Activated naive CD8-positive, alpha-beta T cell (primary cell): ENCODE results near the gene TRAIP.
"Not testable (repeated sequence)": the region's sequence is repeated elsewhere in the genome, so short reads cannot be mapped to it uniquely, and the experiment has no call there.

Experiments
- H3K27ac Mint-ChIP-seq: one replicate; pipeline ENCODE4 v1.8.0; 2021; ENCODE audit warnings: mixed read lengths
- H3K27me3 Mint-ChIP-seq: one replicate; pipeline ENCODE4 v1.8.0; 2021; ENCODE audit warnings: mixed read lengths
- H3K36me3 Mint-ChIP-seq: one replicate; pipeline ENCODE4 v1.8.0; 2021; ENCODE audit warnings: mixed read lengths
- H3K4me1 Mint-ChIP-seq: one replicate; pipeline ENCODE4 v1.8.0; 2021; ENCODE audit warnings: low read depth, mixed read lengths
- H3K4me3 Mint-ChIP-seq: one replicate; pipeline ENCODE4 v1.8.0; 2021; ENCODE audit warnings: mild to moderate bottlenecking, mixed read lengths
- H3K9me3 Mint-ChIP-seq: one replicate; pipeline ENCODE4 v1.8.0; 2021; ENCODE audit warnings: low read depth, mixed read lengths

TRAIP gene, protein sequence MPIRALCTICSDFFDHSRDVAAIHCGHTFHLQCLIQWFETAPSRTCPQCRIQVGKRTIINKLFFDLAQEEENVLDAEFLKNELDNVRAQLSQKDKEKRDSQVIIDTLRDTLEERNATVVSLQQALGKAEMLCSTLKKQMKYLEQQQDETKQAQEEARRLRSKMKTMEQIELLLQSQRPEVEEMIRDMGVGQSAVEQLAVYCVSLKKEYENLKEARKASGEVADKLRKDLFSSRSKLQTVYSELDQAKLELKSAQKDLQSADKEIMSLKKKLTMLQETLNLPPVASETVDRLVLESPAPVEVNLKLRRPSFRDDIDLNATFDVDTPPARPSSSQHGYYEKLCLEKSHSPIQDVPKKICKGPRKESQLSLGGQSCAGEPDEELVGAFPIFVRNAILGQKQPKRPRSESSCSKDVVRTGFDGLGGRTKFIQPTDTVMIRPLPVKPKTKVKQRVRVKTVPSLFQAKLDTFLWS

DNA sequence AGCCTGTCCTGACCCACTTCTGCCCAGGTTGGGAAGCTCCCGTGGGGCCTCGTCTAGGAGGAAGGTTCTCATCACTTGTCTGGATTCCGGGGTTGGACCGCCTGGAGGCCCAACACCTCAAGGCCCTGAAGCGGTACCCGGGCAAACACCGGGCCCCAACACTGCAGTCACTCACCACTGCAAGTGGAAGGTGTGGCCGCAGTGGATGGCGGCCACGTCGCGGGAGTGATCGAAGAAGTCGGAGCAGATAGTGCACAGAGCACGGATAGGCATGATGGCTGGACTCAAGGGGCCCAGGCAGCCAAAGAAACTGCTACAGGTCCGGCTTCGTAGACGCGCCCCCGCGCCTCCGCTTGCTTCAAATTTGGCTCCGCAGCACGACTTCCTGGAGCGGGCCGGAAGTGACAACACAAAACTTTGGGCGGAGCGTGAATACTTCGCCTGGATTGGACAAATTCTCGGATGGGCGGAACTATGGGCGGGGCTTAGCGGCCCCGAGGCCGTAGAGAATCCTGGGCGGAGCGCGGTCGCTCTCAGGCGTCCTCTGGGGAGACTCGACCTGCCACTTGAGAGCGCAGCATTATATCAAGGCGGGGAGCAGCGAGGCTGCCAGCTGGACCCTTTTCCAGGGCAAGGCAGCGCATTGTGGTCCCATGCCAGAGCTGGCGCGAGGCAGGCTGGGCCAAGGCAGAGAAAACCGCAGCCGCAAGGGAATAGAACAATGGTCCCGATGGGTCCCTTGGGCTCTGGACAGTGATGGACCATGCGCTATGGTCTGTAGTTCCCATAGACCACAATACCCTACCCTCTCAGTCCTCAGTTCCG, at the start of gene TRAIP:
Gene TRAIP, minus strand, starts transcription at position 384 of the 825 bp plus-strand sequence. Its CDS starts 111 bp downstream, at position 273.
- Mint-ChIP-seq H3K36me3 (no peaks in the 10 kb centered on the region), H3K9me3 (no peaks in the 10 kb centered on the region), H3K4me3 (peak within 1 kb of the TSS; percentile 91), H3K27ac (peak within 1 kb of the TSS; percentile 56), H3K4me1 (peaks cover 13% of the 10 kb centered on the region), H3K27me3 (no peaks in the 10 kb centered on the region)

DNA sequence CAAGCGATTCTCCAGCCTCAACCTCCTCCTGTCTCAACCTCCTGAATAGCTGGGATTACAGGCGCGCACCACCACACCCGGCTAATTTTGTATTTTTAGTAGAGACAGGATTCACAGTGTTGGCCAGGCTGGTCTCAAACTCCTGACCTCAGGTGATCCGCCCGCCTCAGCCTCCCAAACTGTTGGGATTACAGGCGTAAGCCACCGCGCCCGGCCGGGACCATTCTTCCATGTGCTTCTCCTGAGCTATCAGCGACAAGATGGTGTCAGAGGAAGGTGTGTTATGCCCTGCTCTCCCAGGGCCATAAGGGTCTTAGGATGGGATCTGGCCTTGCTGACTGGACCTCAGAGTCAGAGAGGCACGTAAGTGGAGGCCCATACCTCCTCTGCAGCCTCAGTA, 48.1 kb upstream of the TRAIP start:
- not testable (repeated sequence) for H3K36me3 Mint-ChIP-seq, H3K27me3 Mint-ChIP-seq, H3K9me3 Mint-ChIP-seq, H3K4me3 Mint-ChIP-seq, H3K27ac Mint-ChIP-seq
- H3K4me1 Mint-ChIP-seq = peaks cover 23% of the 10 kb centered on the region

DNA sequence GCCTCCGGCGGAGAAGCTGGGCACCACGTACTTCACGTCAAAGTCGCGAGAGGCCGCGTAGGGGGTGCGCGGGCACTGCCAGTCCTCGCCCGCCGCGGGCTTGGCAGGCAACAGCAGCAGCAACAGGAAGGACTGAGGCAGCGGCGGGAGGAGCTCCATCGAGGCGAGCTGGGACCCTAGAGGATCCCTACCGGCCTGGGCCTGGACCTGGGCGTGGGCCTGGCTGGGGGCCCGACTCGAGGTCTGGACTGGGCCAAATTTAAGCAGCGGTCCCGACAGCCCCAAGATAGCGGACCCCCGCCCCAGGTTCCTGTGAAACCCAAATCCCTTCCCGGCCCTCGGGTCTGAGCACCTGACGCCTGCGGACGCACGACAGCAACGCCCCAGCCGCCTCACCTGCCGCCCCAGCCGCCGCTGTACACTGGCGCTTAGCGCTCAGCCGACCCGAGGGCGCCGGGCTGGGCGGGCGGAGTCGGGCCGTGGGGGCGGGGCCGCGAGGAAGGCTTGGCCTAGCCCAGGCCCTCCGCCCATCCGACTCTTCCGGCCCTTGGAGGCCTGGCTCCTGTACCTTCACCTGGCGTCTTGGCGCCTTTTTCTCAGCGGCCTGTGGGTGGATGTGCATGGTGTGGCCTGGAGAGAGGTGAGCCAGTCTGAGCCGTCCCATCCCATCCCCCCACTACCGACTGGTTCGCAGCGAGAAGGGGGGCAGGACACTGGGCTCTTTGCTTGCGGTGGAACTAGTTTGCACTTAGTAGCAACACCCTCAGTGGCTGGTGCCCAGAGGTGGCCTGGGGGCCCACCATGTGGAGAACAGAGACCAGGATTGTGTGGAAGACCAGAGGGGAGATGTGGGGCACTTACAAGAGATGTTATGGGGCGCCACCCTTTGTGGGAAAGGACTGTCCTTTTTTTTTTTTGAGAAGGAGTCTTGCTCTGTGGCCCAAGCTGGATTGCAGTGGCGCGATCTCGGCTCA, 47.4 kb upstream of the TRAIP start, which contains the start of gene MST1R:
Gene MST1R, minus strand, starts transcription at position 423 of the 974 bp plus-strand sequence. Its CDS starts 264 bp downstream, at position 159.
- no peaks in the 10 kb centered on the region for H3K36me3 Mint-ChIP-seq
- no peaks in the 10 kb centered on the region for H3K9me3 Mint-ChIP-seq
- peak within 1 kb of the TSS; percentile 71 for H3K4me3 Mint-ChIP-seq
- peak within 1 kb of the TSS; percentile 77 for H3K27ac Mint-ChIP-seq
- H3K27me3 Mint-ChIP-seq = no peaks in the 10 kb centered on the region
- H3K4me1 Mint-ChIP-seq = peaks cover 23% of the 10 kb centered on the region

DNA sequence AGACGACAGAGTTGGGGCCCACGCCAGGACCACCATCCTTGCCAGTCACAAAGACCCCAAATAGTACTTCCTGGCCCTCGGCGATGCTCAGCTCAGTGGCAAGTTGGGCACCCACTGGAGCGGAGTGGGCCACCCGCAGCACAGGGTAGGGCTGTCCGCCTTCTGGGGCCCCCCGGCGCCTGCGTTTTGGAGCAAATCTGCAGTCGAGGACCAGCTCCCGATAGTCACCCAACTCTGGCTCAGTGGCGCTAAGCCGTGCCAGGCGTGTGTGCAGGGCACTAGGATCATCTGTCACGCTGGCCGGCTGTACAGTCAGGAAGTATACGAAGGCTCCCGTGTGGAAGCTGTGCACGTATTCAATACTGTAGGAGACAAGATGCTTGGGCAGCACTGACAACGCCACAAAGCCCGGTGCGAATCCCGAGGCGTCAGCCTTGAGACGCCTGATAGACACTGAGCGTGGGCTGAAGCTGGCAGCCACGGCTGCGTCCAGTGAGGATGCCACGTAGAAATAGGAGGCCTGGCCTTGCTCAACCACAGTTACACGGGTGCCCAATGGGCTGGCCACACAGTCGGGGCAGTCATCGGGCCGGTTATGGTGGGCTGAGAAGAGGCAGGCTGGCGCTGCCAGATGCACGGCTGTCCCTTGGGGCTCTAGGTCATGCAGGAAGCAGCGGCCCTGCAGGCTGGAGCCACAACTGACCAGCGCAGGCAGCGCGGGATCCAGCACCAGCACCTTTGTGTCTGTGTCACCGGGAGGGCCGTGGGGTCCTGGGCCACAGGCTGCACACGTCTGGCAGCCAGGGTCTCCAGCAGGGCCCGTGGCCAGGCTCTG, 46.4 kb upstream of the TRAIP start:
- Mint-ChIP-seq H3K36me3 (no peaks in the 10 kb centered on the region), H3K27ac (no peak overlapping the region), H3K4me3 (no peak overlapping the region), H3K9me3 (no peaks in the 10 kb centered on the region), H3K27me3 (no peaks in the 10 kb centered on the region), H3K4me1 (peaks cover 23% of the 10 kb centered on the region)

DNA sequence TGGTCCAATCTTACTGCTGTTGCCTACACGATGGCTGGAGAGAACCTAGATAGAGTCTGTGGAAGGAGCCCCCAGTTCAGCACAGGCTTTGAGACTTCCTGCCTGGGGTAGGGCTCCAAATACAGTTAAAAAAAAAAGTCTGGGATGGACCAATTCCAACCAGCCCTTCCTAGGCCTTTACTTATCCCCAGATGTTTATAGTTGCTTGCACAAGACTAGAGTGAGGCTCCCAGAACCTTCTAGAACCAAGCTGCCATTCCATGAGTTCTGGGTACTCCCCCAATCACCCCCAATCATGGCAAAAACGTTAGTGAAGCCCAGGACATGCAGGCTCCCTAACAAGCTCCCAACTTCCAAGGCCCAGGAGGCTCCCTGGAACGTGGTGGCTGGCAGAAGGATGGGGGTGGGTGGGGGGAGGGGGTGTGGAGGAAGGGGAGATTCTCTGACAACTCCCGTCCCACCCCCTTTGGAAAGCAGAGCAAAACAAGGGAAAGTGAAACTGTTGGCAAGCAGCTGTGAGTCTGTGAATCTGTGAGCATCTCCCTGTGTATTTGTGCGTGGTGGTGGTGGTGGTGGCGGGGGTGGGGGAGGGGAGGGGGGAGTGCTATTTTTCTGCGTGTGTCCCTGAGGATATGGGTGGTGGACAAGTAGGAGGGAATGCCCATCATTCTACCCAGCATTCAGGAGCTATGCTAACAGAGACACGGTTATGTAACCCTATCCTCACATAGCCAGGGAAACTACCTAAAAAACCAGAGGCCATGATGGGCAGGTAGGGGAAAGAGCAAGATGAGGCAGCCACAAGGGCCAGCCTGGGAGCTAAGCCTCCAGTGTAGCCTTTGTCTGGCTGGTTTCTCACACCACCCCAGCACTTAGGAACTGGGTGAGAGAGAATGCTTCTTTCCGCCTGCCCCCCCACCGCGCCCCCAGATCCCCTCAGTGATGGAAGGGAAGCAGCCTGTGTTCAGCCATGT, 45.3 kb upstream of the TRAIP start:
- peaks cover 19% of the 10 kb centered on the region for H3K4me1 Mint-ChIP-seq
- H3K27me3 Mint-ChIP-seq = no peaks in the 10 kb centered on the region
- H3K27ac Mint-ChIP-seq = no peak overlapping the region
- no peaks in the 10 kb centered on the region for H3K9me3 Mint-ChIP-seq
- H3K36me3 Mint-ChIP-seq = no peaks in the 10 kb centered on the region
- no peak overlapping the region for H3K4me3 Mint-ChIP-seq

DNA sequence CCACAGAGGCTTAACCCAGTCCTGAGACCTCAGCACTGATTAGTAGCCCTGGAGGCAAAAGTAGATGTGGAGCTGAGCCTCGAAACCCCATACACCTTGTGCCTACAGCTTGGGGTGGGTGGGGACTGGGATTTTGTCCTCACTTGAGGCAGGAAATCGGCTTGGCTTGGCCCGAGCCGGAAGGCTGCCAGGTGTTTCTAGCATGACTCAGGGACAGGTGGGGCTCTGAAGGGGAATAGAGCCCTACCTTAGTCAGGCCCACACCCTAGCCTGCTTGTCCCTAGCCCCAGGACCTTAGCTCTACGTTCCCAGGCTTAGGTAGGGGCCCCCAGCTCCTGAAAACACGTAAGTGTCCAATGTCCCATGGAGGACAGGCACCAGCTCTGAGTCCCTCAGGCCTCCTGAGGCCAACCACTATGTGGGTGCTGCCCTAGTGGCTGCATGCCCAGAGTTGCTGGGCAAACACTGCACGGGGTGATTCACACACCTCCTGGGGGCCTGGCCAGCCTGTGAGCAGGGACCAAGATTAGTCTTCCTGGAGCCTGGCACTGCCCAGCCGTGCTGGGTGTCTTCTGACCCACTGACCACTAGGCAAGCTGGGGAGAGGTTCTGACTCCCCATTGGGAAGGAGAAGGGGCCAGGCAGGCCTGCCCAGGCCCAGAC, 44.3 kb upstream of the TRAIP start:
- Mint-ChIP-seq H3K4me1 (peaks cover 9% of the 10 kb centered on the region), H3K27ac (no peak overlapping the region), H3K4me3 (no peak overlapping the region), H3K36me3 (no peaks in the 10 kb centered on the region), H3K9me3 (no peaks in the 10 kb centered on the region), H3K27me3 (no peaks in the 10 kb centered on the region)

DNA sequence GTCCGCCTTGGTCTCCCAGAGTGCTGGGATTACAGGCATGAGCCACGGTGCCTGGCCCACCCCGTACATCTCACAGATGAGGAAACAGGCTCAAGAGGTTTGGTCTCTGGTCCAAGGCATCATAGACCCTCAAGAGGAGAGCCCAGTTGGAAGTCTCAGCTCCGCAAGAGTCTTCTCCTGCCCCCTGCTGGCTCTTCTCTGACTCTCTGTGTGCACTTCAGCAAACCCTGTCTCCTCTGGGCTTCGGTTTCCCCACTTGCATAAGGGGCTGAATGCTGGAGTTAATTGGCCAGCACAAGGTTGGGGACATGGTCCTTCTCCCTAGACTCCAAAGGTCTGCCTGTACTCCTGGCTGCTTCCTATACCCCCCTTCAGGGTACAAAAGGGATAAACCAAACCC, 43.5 kb upstream of the TRAIP start:
- Mint-ChIP-seq H3K27ac (no peak overlapping the region), H3K4me1 (peaks cover 8% of the 10 kb centered on the region), H3K27me3 (no peaks in the 10 kb centered on the region), H3K4me3 (no peak overlapping the region), H3K9me3 (no peaks in the 10 kb centered on the region), H3K36me3 (no peaks in the 10 kb centered on the region)

DNA sequence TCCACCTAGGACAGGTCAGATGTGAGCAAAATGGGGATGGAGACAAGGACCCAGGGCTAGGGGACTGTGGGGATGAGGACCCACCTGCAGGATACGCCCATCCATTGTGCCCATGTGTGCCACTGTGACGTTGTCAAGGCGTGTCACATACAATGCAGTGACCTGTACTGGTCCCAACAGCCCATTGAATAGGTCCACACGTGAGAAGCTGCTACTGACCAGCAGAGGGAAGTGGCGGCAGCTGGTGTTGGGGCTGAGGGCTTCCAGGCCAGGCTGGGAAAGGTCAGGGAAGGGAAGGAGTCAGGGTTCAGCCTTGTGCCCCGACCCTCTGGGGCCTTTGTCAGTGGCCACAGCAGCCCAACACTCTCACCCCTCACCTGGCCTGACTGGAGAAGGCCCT, 42.6 kb upstream of the TRAIP start:
- Mint-ChIP-seq H3K36me3 (no peaks in the 10 kb centered on the region), H3K27me3 (no peaks in the 10 kb centered on the region), H3K4me1 (peaks cover 2% of the 10 kb centered on the region), H3K27ac (no peak overlapping the region), H3K4me3 (no peak overlapping the region), H3K9me3 (no peaks in the 10 kb centered on the region)

DNA sequence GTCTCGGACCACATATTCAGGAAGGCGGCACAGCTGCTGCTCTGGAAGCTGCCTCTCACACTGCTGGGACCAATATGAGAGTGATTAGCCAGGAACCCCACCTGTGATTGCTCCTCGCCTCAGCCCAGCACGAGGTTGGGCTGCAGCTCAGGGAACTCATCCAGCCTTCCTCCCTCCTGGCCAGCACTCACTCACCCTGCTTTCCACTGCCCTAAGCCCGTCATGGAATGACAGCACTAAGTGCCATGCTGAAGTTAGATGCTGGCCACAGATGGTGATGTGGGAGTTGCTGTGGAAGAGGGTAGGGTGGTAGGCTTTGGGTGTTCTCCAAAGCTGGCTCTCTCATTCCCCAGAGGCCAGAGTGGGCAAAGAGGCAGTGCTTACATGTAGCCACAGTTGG, 40.0 kb upstream of the TRAIP start:
- Mint-ChIP-seq H3K27ac (no peak overlapping the region), H3K4me1 (no peaks in the 10 kb centered on the region), H3K27me3 (no peaks in the 10 kb centered on the region), H3K4me3 (no peak overlapping the region), H3K36me3 (no peaks in the 10 kb centered on the region), H3K9me3 (no peaks in the 10 kb centered on the region)

DNA sequence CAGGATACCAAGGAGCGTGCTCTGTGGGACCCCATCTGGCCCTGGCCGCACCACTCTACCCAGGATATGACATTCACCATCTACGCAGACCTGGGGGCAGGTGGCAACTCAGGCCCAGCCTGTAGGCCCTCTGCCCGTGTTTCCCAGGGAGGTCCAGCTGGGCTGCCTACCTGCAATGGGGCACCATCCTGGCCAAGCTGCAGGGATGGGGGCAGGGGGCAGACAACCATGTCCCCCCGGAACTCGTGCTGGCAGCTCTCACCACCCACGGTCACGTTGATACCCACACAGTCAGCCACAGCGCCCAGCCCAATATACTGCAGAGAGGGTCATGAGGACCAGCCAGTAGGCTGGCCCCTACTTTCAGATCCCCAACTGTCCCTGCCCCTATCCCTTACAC, 39.4 kb upstream of the TRAIP start:
- no peak overlapping the region for H3K4me3 Mint-ChIP-seq
- H3K4me1 Mint-ChIP-seq = no peaks in the 10 kb centered on the region
- H3K9me3 Mint-ChIP-seq = no peaks in the 10 kb centered on the region
- no peaks in the 10 kb centered on the region for H3K27me3 Mint-ChIP-seq
- H3K36me3 Mint-ChIP-seq = no peaks in the 10 kb centered on the region
- no peak overlapping the region for H3K27ac Mint-ChIP-seq

DNA sequence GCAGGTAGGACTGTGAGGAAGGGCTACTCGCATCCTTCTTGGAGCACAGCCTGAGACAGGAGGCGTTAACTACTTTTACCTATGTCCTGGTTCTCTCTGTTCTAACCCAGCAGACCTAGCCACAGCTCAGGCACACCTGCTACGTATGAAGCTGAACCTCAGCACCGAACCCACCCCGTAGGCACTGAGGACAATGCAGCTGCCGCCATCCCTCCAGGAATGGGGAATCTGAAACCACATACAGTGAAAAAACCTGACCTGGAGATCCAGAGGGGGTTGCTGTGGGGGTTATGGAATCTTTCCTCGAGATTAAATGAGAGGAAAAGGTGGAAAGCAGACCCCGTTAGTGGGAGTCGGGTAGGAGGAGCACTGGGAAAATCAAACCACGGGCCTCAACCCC, 32.9 kb upstream of the TRAIP start:
- Mint-ChIP-seq H3K4me1 (no peaks in the 10 kb centered on the region), H3K4me3 (no peak overlapping the region), H3K27me3 (no peaks in the 10 kb centered on the region), H3K27ac (no peak overlapping the region), H3K9me3 (no peaks in the 10 kb centered on the region), H3K36me3 (no peaks in the 10 kb centered on the region)

DNA sequence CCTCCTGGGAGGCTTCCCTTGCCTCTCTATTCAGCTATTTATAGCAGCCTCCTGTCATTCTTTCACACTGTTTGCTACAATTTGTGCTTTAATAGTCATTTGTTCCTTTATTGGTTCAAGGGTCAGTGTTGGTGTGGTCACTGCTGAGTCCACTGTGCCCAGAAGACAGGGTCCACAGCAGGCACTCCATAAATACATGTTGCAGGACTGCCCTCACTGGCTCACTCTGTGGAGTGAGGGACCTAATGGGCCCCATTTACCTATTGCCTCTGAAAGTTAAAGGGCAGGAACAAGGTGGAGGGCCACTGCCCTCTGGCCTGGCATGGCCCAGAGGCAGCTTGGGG, 30.5 kb upstream of the TRAIP start:
- Mint-ChIP-seq H3K27me3 (no peaks in the 10 kb centered on the region), H3K4me3 (no peak overlapping the region), H3K36me3 (no peaks in the 10 kb centered on the region), H3K9me3 (no peaks in the 10 kb centered on the region), H3K4me1 (no peaks in the 10 kb centered on the region), H3K27ac (no peak overlapping the region)

DNA sequence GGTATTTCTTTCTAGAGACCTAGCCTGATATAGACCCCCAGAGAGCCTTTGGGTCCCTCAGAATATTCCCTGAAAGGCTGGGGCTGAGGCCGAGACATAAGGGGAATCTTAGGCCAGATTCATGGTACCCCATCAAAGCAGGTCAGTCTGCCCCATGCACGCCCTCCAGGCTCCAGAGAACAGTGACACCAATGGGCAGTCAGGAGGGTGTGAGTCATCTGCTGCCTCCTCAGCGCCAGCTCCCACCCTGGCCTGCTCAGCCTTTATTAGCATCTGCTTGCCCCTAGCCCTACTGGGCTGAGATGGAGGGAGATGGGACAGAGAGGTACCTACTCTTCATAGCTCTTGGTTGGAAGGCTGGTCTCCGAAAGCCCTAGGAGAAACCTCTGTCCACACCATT, 27.6 kb upstream of the TRAIP start:
- H3K27me3 Mint-ChIP-seq = no peaks in the 10 kb centered on the region
- H3K4me3 Mint-ChIP-seq = no peak overlapping the region
- H3K4me1 Mint-ChIP-seq = no peaks in the 10 kb centered on the region
- H3K36me3 Mint-ChIP-seq = no peaks in the 10 kb centered on the region
- no peaks in the 10 kb centered on the region for H3K9me3 Mint-ChIP-seq
- no peak overlapping the region for H3K27ac Mint-ChIP-seq
